ENCODE data around the gene EIF3F. TPM values are rescaled to one million over a fixed set of nuclear protein-coding genes. Genes with fewer than 3 reads are reported as not detected.

Gene EIF3F
- total RNA-seq, 1 donor from 2014 or later = 228 TPM

DNA sequence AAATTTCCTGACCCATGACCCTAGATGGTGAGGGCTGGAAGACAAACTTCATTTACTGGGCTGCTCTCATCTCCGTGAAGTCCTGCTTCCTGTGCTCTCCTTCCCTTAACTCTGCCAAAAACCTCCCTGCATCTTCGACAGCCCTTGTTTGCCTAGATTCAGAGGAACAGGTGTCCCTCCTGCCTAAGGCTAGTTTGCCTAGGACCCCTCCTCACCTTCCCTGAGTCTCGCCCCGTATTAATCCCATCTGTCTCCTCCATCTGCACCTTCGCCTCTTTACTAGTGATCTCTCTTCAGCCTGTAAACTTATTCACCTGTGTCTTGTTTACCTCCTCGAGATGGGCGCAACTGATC, 33.1 kb downstream of the EIF3F start:
- intact Hi-C loops (cut with micrococcal nuclease) = no loop called here

DNA sequence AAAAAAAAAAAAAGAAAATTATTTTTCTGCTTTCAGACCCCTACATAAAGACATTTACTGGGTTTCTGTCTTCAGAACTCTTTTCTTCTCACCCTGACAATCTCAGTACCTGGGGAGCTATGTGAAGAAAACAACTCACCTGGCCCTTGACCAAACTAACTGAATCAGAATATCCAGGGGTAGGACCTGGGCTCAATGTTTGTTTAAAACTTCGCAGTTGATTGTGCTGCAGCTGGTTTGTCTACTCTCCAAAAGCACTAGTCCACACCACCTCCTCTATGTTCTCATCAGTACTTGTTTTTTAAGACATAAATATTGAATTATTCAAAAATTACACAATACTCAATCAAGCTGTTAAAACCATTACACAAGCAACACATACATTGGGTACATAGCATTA, 34.8 kb downstream of the EIF3F start:
- intact Hi-C loops (cut with micrococcal nuclease) = no loop called here

DNA sequence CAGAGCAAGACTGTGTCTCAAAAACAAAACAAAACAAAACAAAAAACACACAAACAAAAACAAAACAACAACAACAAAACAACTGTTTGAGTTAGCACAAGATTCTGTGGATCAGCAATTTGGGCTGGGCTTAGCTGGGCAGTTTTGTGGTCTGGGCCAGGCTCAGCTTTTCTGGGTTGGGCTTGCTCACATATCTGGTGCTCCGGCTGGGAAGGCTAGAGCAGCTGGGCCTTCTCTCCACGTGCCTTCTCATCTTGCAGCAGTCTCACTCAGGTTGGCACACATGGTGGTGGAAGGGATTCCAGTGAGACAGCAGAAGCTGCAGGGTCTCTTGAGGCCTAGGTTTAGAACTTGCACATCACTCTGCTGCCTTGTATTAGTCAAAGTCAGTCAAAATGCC, 35.7 kb downstream of the EIF3F start:
- intact Hi-C loops (cut with micrococcal nuclease) = no loop called here

DNA sequence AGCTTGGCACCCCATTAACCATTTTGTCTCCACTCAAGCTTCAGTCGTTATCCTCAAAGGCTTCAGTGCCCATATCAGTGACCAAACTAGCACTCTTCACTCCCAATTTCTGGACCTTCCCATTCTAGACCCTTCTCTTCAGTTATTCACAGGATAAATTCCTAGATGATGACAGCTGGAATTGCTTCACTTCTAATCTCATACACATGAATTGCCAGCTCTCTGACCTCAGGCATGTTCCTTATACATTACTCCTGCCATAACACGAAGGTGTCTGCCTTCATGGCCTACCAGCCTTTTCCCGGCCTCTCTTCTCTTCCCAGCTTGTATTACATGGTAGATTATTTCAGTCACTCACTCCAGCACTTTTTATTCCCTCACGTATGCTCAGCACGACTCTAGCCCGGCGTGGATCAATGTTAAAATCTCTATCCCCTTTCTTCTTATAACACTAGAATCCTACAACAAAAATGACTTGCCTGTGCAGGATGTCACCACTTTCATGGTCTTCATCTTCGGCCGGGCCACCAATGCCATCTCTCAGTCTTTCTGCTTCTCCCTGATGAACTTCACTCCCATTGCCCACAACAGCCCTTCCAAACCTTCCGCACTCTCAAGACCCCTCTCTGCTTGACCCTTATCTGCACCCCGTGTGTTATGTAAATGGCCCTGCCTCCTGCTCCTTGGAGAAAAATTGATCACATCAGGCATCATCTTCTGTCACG, 36.9 kb downstream of the EIF3F start:
- intact Hi-C loops (cut with micrococcal nuclease) = no loop called here

DNA sequence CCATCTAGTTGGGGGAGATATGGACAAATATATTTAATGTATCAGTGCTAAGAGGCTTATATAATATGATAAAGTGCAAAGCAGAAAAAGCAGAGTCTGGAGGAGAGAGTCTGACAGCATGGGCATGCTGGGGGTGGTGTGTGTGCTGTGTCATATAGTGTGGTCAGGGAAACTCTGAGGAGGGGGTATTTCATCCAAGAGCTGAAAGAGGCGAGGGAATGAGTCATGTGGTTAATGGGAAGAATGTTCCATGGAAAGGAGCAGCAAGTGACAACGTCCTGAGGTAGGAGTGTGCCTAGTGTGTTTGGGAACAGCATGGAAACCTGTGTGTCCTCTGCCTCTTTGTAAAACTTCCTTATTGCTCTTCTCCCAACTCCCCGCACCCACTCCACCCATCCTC, 38.0 kb downstream of the EIF3F start:
- intact Hi-C loops (cut with micrococcal nuclease) = no loop called here

DNA sequence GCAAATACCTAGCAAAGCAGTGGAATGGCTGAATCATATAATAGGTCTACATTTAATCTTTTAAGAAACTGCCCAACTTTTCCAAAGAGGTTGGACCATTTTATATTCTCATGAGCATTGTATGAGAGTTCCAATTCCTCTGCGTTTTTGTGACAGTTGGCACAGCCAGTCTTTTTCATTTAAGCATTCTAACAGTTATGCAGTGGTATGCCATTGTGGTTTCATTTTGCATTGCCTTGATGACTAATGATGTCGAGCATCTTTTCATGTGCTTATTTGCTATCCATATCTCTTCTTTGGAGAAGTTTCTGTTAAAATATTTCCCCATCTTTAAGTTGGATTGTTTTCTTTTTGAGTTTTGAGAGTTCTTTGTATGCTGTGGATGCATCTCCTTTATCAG, 38.7 kb downstream of the EIF3F start:
- intact Hi-C loops (cut with micrococcal nuclease) = no loop called here

DNA sequence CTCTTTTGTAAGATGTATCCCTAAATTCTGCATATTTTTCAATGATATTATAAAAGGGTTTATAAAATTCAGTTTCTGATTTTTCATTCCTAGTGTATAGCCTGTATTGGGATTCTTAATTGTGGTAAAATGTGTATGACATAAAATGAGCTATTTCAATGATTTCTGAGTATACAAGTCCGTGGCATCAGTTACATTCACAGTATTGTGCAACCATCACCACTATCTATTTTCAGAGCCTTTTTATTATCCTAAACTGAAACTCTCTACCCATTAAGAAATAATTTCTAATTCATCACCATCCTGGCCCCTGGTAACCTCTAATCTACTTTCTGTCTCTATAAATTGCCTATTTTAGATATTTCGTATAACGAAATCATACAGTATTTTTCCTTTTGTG, 39.8 kb downstream of the EIF3F start:
- intact Hi-C loops (cut with micrococcal nuclease) = no loop called here

DNA sequence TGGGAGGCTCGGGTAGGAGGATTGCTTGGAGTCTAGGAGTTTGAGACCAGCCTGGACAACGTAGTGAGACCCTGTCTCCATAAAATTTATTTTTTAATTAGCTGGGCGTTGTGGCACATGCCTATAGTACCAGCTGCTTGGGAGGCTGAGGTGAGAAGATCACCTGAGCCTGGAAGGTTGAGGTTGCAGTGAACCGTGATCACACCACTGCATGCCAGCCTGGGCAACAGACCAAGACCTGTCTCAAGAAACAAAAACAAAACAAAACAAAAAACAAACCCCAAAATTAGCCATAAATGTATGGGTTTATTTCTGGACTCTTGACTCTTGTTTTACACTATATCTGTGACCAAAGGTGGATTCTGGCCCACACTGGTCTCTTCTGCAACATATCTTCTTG, 41.6 kb downstream of the EIF3F start:
- intact Hi-C loops (cut with micrococcal nuclease) = no loop called here

DNA sequence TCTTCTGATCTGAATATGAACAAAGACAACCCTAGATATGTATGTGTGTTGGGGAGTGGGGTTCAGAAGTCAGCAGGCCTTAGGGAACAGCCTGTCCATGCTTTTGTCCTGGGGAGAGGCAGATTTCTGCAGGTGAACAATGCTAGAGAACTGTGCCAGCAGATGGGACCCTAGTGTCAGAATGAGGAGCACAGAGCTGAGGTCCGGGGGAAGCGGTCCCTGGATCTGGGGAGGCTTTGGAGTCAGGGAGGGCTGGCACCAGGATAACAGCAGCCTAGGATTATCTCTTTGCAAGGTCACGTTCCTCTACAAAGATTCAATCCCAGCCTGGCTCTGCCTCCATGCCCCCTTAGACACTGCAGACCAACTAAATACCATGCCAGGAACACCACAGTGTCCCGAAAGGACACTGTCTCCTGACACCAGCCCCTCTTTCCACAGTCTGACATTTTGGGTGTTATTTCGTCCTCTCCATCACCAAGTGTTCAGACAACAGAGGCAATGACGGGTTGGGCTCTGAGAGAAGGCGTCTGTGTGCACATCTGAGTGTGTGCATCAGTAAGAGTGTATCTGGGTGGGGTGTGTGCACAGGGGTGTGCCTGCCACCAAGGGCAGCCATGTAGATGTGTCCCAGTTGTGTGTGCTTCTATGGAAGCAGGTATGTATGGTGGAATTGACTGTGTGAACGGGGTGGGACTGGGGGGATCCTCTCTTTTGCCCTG, 43.5 kb downstream of the EIF3F start:
- intact Hi-C loops (cut with micrococcal nuclease) = no loop called here

DNA sequence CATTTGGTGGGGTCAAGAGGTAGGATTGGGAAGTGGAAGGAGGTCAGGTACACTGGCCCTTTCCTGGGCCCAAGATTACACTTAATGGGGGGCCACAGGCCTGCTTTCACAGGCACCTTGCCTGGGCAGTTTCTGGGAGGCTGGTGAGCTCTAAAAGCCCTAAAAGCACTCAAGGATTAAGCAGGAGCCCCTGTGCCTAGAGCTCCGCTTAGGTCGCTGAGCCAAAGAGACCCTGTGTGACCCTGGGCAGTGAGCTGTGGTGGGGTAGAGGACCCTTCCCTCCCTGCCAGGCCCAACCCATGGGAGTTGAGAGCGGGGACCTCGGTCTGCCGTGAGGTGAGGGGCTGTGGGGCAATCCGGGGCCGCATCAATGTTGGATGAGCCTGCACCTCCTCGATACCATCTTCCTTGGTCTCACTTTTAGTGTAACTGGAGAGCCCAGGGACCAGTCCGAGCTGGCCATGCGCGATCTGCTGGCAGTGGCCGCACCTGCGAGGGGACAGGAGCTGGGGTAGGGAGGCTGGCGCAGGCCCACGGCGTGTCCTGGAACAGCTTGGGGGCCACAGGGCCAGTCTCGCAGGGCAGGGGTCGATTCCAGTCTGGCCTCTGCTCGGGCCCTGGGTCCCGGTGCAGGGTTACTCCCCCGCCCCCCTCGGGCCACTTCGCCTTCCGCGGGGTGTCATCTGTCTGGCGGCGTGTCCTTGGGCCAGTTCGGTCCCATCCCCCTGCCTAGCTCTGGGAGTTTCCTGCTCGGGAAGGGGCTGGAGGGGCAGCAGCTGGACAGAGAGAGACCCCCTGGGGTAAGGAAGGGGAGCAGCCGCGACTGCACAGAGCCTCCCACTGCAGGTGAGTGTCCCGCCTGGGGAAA, 44.3 kb downstream of the EIF3F start:
- intact Hi-C loops (cut with micrococcal nuclease) = no loop called here

DNA sequence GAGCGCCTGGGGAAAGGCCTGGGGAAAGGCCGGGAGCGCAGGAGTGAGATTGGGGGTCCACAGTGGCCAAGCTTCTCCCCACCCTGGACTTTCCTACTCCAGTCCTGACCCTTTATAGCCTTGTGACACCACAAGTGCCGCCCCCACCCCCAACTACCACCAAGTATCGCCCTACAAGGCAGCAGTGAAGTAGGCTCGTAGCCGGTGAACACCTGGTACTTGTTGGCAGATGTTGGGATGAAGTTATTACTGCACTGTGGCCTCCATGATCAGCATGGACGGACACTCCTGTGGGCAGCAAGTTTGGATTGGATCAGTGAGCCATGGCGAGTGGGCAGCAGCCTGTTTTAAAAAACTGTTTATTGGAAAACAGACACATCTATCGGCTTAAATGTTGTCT, 45.0 kb downstream of the EIF3F start:
- intact Hi-C loops (cut with micrococcal nuclease) = no loop called here

DNA sequence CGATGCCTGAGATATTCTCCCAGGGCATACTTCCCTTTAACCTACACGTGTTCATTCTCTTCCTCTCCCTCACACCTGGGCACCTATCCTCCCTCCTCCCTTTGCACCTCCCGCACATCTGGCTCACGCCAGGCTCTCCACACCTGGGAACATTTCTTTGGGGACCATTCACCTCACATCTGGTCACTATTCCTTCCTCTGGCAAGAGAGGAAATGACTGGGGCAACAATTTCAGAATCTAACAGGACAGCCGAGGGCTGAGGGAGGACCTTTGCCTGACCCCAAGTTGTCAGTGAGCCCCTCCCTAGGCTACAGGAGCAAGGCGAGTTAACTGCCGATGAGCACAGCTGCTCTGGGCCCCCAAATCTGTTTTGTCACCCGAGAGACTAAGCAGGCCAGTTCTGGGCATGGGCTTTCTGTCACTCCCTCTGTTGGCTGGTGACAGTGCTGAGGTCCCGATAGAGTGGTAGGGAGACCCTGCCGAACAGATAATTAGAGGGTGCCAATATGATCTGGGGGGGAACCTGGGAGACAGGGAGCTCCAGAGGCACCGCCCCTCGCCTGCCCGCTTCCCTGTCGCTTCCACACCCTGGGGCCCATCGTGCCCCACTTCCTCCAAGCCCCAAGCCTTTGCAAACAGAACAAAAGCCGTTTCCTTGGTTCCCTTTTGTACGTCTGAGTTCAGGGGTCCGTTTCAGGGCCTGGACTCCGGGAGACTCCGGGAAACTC, 45.6 kb downstream of the EIF3F start:
- intact Hi-C loops (cut with micrococcal nuclease) = loop anchor here (1.0 kb wide), 2 partner anchors 26 to 67 kb away; no protein-coding TSS in a partner anchor

DNA sequence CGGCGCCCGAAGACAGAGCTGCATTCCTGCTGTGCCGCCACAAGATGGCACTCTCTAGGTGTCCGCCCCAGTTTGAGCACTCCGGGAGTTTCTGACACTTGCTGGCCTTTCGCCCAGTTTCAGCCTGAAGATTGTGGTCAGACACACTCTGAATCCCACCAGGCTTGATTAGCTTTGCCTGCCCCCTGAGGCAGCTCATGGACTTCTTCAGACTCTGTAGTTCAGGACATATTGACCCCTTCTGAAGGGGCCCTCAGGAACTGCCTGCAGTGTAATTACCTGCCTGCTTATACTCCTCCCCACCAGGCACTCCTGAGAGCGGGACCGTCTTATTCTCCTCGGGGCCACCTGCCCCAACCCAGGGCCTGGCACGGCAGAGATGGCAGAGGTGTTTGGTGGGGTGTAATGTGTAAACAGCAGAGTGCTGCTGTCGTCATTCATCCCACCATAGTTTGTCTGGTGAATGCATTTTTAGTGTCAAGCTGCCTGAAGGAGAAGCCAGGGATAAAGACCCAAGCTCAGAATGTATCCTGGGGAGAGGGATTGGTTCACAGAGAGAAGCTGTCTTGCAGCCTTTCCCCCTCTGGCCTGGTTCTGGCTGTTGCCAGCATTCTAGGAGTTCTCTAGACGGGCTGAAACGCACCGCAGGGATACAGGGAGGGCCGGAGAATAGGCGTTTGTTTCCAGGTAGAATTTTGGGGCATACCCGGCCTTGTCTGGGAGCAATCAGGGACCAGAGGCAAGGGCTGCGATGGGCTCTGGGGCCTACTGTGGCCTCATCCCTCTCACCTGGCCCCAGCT, 46.4 kb downstream of the EIF3F start:
- intact Hi-C loops (cut with micrococcal nuclease) = loop anchor here (1.0 kb wide), 2 partner anchors 27 to 66 kb away; no protein-coding TSS in a partner anchor

DNA sequence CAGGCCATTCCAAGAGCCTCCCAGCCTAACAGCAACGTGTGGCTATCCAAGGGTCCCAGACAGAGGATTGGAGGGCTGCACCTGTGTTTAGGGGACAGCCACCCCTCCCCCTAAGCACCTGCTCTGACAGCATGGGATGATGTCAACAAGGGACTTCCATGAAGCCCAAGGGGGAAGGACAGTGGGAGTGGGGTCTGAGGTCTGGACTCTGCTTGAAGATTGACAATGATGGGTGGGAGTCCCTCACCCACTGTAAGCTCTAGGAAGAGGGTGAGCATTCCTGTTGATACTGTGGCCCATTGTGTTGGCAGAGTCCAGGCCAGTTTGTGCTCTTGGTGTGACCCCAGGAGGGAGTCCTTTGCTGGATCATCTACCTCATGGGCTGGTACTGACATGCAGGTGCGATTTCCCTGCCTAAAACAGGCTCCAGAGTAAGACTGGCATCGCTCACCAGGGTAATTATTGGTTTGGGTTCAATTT, 47.0 kb downstream of the EIF3F start:
- intact Hi-C loops (cut with micrococcal nuclease) = no loop called here

DNA sequence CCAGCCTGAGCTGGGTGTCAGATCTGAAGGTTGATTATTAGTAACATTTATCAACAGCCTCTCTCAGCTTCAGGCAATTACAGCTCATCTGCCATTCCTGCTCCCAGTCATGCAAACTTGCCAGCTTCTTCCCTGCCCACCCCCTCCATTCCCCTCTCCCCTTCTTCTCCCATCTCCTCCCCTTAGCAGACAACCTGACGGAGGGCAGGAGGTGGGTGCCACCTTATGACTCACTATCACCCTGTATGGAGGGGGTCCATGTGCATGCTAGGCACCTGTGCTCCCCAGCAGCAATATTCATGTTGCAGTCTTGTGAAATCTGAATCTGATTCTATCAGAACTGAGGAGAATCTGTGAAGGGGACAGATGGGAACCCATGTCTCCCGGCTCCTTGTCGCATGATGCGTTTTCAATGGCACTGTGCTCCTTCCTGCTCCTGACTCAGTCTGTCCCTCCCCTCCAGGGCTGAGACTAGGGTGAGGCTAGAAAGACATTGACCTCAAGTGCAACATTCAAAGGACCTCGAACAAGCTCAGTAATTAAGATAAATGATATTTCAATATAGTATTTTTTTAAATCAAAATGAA, 47.6 kb downstream of the EIF3F start:
- intact Hi-C loops (cut with micrococcal nuclease) = no loop called here

DNA sequence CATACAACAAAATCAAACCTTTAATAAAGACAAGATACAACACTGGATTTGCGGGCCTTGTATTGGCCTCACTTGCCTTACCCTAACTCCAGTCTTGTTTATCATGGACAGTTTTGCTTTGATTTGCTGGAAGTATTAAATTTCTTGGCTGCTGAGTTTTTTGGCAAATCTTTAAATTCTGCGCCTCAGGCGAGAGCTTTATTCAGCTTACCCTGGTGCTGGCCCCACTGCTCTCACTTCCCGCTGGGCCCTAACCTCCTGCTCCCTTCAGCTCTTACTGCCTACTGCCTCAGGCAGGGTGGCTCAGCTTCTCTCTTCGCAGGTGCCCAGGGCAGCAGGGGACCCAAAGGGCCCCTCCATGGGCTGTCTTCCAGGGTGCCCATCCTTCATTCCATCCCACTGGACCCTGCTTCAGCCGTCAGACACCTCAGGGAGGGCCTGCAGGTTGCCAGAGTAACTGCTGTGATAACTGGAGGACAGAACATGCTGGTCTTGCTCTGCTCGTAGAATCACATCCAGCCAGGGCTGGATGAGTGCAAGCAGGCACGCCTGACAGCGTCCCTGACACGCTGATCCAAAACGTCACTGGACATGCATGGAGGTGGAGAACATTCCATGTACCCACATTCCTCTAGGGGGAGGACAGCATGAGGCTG, 48.2 kb downstream of the EIF3F start:
- intact Hi-C loops (cut with micrococcal nuclease) = no loop called here

DNA sequence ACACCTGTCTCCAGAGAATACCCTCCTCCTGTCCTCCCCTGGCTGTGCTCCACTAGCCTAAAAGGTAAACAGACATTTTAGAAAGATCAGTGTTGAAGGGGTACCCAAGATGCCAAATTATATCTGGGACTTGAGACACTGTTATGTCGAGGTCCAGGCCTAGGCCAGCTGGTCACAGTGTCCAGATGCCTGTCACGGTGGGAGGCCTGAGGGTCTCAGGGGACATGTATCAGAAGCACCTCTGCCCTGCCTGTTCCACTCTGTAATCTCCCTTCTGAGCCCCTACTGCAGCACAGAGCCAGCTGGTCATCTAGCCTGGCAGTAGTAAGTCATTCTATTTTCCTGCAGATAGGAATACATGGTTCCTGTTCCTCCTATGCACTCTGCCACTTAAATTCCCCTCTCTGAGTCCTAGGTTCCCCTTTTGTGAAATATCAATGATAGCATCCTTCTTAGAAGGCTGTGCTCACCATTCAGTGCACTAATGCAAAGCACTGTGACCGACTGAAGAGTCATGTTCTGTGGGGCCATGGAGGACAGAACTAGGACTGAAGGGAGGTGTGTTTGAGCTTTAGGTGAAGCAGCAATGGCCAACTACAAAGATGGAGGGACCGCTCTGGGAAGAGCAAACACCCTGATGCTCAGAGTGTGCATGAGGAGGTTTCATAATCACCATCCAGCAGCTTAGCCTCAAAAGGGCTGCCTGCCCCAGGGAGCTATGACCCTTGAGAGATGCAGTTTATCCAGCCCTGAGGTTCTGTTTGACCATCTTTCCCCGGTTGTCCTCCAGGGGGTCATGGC, 49.1 kb downstream of the EIF3F start:
- intact Hi-C loops (cut with micrococcal nuclease) = no loop called here

DNA sequence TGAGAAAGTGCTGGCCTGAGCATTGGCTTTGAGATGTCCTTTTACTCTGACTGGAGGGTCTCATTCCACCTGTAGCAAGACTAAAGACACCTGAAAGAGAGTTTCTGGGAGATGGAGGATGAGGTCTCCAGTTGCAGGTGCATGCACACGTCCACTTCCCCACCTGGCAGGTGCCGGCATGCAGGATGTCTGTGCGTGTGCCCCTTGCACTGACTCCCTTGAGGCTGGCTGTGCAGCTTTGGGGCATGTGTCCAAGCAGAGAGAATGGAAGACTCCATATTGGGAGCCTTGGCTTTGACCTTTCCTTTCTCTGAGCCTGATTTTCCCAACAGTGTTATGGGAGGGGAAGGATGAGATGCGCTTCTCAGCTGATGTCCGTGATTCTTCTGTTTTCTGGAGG, 49.8 kb downstream of the EIF3F start:
- intact Hi-C loops (cut with micrococcal nuclease) = no loop called here

DNA sequence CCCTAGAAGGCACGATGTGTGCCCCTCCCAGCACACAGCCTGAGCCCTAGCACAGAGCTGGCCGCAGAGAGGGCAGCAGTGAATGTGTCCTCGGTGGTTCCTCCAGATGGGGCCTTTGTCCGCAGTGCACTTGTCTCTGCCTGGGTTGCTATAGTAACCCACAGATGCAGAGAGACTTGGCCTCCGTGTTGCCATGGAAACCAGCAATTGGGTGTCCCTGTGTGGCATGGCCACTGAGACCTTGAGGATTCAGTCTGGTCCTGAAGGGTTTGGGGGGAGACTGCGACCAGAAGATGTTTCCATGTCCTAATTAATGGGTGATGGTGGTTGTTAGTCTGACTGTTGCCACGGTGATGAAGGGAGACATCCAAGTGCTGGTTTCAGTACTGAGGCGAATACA, 51.3 kb downstream of the EIF3F start:
- intact Hi-C loops (cut with micrococcal nuclease) = no loop called here
